ENCODE data around the gene ADORA2A.

ADORA2A gene

DNA sequence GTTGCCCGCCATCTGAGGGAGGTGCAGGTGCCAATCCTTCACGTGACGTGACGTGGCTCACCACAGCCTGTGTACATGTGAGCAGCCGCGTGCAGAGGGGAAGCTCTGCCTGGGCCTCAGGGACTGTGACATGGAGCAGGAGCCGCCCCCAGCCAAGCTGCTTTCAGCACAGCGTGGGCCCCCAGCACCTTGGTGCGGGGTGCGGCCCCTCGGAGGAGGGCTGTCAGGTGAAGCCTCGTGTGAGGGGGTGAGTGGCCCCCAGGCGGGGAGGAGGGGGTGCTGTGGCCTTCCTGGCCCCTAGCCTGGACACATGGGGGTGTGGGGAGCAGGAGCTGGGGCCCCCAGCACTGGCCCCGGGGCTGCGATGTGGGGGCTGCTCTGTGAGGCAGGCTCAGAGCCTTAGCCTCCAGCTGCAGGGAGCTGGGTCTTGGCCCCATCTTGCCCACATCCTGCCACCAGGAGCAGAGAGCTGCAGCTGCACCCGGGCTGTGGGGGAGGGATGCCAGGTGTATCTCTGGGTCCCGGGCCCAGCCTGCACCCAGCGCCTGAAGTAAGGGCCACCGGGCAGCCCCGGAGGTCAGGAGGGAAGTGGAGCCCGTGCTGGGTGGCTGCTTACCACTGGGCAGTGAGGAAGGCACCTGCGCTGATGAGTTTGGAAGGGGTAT is at the start of gene ADORA2A:
ADORA2A (plus strand) TSS at position 100 of the 665 bp plus-strand sequence. CDS start 5,806 bp downstream, outside the sequence.
- no peak for DNase-seq

DNA sequence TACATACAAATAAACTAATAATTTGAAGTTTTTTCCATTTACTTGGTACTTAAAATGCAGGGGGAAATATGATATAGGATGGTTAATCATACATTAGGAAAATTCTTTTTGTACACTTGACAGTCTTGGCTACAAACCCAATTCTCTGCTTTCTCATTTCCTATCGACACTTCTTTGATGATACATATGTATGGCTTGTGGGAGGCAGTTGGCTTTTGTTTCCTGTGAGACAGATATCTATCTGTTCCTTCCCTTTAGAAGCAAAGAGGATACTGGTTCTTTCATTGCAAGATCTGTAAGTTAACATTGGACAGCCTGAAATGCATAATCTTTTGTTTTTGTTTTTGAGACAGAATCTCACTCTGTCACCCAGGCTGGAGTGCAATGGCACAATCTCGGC is 47.9 kb upstream of the ADORA2A start:
- no peak for DNase-seq

GRCh38 chr22:24380220-24380904 is 47.0 kb upstream of the ADORA2A start:
- DNase-seq, result no peak

GRCh38 chr22:24380905-24381230 is 46.5 kb upstream of the ADORA2A start:
- no peak for DNase-seq

DNA sequence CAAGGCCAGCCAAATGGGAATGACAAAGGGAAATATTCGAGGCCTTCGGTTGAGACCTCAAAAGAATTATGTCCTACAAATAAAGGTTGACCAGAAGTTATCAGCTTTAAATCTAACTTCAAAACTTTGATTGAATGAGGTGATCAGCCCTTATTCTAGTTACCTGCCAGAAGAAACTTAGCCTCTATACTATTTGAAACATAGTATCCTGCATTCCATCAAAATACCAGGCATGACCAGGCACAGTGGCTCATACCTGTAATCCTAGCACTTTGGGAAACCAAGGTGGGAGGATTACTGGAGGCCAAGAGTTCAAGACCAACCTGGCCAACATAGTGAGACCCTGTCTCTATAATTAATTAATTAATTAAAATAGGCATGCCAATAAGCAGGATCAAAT is 44.3 kb upstream of the ADORA2A start:
- DNase-seq, result no peak

DNA sequence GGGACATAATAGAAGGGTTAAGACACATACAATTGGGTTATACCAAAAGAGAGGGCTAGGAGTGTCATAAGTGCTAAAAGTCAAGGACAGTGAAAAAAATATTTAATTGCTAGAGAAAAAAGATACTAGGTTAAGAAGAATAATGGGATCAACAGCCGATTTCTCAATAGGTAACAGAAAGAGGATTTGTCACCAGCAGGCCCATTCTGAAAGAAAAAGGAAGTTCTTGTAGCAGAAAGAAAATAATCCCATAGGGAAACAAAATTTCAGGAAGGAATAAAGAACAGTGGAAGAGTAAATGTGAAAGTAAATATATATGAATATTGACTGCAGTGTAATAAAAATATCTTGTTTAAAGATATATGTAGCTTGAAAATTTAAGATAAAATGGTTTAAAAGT is 43.3 kb upstream of the ADORA2A start:
- no peak for DNase-seq

DNA sequence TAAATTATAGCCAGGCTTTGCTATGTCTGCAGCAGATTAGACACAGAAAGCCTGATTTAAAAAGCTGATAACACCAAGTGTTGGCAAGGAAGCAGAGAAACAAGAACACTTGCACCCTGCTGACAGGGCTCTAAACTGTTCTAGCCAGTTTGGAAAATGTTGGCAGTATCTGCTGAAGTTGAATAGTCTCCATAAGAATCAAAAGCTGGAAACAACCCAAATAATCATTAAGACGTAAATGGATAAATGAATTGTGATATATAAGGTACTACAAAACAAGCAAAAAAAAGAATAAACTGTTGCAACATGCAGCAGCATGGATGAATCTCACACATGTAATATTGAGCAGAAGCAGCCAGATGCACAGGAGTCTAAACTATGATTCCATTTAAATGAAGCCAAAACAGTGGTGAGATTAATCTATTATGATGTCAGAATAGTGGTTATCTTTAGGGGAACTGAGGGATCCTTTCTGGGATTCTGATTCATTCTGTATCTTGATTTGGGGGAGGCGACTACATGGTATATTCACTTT is 40.4 kb upstream of the ADORA2A start:
- DNase-seq, result no peak

DNA sequence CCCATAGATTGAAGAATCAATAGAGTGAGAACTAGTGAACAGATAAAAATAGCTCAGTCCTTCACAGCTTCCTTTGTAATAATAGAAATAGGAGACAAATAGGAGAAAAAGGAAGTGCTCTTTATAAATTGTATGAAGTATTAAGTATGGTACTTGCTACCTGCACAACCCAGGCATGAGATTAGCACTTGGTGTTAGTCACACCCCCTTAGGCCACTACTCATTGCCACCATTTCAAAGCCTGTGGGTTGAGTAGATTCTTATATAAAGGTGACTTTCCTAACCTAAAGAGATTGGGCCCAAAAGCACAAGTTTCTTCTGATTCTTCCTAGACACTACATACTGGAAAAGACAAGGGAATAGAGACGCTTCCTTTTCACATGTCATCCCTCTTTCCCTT is 37.7 kb upstream of the ADORA2A start:
- DNase-seq, result no peak

DNA sequence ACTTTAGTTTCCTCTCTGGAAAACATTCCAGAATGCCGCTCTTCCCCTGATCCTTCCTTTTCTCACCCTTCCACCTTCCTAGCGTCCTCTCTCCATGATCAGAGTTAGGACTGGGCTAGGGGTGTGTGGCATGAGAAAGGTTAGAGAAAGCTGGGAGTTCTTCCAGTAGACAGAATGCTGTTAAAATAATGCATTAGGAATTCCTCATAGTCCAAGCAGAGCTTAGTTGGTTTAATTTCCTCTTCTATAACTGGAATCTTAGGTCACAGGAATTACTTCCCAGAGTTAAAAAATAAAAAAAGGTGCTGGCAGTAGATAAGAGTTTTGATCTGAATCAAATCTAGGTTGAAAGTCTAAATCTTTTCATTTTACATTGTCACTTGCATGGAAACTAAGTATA is 37.2 kb upstream of the ADORA2A start:
- DNase-seq, result no peak

- DNase-seq, result no peak
Observed at GRCh38 chr22:24390576-24390975, 36.8 kb upstream of the ADORA2A start.

DNA sequence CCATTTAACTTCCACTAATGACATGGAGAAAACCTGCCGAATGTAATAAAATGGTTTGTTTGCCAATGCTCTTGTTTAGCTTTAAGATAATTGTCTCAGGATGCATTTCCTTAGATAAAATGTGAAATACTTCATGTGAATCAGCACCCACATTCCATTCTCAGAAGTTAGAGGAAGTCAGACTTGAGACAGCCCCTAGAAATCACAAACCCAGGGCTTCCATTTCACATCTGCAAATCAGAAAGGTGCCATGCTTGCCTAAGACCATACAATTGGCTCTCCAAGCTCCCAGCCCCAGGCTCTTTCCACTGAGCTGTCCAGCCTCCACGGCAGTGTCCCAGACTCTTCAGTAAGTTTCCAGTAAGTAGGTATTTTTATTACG is 35.6 kb upstream of the ADORA2A start:
- DNase-seq, result no peak

GRCh38 chr22:24392218-24392931 is 35.0 kb upstream of the ADORA2A start:
- no peak for DNase-seq

DNA sequence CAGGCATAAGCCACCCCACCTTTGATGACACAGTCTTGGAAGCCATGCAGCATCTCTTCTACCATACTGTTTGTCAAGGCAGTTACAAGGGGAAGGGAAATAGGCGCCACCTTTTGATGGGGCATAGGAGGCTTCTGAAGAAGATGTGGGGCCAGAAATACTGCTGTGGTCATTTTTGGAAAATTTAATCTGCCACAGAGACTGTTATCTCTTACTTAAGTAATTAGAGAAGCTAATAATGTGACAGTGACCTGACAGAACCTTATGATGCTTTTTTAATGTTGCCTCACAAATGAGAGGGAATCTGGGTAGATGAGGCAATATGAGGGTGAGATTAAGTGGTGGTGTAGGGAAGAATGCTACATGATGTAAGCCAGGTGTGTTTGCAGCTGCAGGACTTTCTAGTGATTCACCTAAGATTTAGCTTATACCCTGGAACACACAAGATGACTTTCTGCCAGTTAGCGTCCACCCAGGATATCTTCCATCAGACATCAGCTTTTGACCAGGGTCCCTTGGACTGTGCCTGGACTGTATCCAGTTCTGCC is 34.3 kb upstream of the ADORA2A start:
- DNase-seq, result no peak

- DNase-seq, result no peak
Observed at GRCh38 chr22:24393848-24394247, 33.6 kb upstream of the ADORA2A start.

DNA sequence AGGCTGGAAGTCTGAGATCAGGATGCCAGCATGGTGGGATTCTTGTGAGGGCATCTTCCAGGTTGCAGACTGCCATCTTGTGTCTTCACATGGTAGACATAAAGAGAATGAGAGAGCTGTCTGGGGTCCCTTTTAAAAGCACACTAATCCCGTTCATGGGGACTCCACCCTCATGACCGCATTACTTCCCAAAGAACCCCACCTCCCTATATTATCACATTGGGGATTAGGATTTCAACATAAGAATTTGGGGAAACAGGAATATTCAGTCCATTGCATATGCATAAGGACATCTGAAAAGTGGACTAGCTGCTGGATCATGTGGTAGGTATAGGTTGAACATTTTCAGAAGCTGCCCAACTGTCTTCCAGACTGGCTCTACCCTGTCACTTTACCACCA is 33.1 kb upstream of the ADORA2A start:
- no peak for DNase-seq

GRCh38 chr22:24398409-24398808 is 29.0 kb upstream of the ADORA2A start:
- DNase-seq, result no peak

DNA sequence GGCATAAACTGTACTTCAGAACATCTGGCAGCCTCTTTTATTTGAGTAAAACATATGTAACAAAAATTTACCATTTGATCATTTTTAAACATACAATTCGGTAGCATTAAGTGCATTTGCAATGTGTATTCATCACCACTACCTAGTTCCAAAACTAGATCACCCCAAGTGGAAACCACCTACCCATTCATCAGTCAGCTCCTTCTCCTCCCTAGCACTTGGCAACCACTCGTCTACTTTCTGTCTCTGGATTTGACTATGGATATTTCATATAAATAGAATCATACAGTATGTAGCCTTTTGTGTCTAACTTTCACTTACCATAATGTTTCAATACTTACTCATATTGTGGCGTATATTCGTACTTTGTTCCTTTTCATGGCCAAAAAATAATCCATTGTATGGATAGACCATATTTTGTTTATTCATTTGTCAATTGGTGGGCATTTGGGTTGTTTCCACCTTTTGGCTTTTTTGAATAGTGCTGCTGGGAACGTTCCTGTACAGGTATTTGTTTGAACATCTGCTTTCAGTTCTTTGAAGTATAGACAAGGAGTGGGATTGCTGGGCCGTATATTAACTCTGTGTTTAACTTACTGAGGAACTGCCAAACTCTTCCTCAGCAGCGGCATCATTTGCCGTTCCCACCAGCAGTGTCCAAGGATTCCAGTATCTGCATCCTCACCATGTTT is 27.2 kb upstream of the ADORA2A start:
- no peak for DNase-seq

GRCh38 chr22:24400726-24401596 is 26.4 kb upstream of the ADORA2A start:
- no peak for DNase-seq

- DNase-seq, result no peak
Observed at GRCh38 chr22:24401931-24402367, 25.4 kb upstream of the ADORA2A start.

GRCh38 chr22:24402460-24403192 is 24.8 kb upstream of the ADORA2A start:
- DNase-seq, result no peak

GRCh38 chr22:24403346-24403745 is 24.1 kb upstream of the ADORA2A start:
- no peak for DNase-seq
